Measurements from ENCODE around the gene CENPP. TPM values are rescaled to one million over a fixed set of nuclear protein-coding genes. Genes with fewer than 3 reads are reported as not detected.
A peak's percentile ranks its signal among the peaks of the same experiment; 100 is the strongest.
"Not testable (repeated sequence)": the region's sequence is repeated elsewhere in the genome, so short reads cannot be mapped to it uniquely, and the experiment has no call there.

CENPP gene
- total RNA-seq, 1 donor from 2014 or later = 2.3 TPM

DNA sequence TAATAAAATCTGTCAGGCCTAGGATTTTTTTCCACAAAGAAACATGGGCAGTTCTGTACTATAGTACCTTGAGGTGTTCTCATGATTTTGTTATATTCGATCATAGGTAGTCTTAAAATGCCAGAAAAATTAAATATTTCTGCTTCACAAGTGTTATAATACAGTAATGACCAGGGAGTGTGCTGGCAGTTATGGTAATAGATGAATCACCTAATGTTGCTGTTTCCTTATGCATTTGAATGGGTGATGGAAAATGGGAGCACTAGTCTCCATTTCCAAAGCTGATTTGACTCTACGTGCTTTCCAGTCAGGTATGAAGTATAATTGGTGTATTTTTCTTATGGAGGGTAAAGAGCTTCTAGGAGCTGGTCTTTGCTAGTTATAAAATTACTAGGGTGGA, 54.9 kb downstream of the CENPP start:
- no peak for DNase-seq (ENCODE audit: low spot score)

DNA sequence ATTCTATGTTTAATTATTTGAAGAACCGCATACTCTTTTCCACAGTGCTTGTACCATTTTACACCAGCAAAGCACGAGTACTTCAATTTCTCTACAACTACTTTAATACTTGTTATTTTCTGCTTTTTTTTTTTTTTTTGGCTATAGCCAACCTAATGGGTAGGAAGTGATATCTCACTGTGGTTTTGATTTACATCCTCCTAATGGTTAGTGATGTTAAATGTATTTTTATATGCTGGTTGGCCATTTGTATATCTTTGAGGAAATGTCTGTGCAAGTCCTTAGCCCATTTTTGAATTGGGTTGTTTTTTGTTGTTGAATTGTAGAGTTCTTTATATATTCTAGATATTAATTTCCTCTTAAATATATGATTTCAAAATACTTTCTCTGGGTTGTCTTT, 56.0 kb downstream of the CENPP start:
- no peak for DNase-seq (ENCODE audit: low spot score)

DNA sequence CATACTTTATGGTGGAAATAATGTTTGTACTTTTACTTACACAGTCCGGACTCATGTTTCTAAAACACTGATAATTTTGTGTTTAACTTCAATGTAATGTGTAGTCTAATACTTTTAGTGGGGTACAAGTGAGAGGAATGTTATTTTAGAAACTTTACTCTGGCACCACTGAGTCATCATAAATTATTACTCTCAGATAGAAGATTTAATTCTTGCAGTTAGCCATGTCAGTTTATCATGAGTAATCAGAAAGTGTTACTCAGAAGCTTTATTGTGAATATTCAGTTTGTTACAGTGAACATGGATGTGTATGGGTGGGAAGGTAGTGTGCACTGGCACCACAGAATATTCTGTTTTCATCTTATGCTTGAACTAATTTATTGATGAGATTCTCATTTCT, 58.6 kb downstream of the CENPP start:
- no peak for DNase-seq (ENCODE audit: low spot score)

DNA sequence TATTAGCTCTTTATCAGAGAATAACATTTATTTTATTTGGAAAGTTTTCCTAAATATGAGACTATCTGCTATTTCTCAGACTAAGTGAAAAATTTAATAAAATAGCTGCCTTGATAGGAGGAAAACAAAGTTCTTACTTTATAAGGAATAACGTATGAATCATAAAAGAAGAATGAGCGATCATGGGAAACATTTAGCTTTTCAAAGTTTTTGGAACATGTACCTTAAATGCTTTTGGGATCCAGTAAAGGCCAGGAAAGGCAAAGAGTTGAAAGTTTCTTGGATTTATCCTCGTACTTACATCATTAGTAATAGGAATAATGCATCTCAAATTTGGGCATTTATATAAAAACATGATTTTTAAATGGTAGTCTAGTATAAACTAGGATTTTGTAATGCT, 59.2 kb downstream of the CENPP start:
- no peak for DNase-seq (ENCODE audit: low spot score)

DNA sequence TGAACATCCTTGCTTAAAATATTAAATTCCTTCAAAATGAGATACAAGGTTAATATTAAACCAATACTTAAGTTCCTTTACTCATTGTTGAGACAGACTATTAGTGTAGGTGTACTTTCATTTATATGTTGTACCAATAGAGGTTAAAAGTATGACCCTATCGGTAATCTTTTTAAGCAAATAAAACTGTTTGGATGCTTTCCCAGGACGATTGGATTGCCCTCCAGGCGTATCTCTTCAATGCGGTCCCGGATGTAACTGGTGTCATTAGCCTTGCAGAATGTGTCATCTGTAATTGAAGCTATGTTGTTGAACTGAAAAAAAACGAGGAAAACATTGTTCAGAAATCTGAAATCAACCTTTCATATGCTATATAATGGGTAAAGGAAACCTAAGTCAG, 59.7 kb downstream of the CENPP start:
- DNase-seq (ENCODE audit: low spot score) = no peak

DNA sequence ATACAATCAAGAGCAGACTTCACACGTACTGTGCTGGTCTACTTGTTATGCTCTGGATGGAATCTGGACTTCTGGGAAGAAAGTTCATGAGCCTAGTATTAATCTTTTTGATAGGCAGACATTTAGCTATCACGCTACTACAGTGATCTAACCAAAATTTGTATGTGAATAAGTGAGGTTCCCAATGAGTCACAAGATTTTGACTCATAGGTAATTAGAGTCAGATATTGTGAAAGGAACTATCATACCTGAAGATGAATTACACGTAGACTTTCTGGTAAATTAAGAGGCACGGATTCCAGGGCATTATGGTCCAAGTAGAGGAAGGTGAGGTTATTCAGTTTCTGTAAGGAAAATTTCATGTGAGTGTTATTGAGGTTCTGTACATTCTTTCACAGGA, 60.2 kb downstream of the CENPP start:
- DNase-seq (ENCODE audit: low spot score) = no peak

DNA sequence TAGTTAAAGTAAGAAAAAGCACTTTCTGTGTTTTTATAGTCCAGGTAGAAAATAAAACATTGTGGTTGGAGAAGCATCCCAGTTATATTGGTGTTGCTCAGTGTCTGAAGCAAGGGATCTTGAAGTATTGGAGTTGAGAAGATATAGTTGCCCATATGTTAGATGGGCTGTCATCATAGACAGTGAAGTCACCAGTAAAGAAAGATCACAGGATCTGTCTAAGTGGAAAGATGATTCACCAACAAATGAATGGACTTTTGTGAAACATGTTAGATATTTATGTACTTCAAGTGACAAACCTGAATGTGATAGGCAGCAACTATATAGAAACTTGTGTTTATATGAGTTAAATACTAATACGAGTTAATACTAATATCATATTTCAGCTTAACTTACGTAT, 66.9 kb downstream of the CENPP start:
- DNase-seq (ENCODE audit: low spot score) = no peak

DNA sequence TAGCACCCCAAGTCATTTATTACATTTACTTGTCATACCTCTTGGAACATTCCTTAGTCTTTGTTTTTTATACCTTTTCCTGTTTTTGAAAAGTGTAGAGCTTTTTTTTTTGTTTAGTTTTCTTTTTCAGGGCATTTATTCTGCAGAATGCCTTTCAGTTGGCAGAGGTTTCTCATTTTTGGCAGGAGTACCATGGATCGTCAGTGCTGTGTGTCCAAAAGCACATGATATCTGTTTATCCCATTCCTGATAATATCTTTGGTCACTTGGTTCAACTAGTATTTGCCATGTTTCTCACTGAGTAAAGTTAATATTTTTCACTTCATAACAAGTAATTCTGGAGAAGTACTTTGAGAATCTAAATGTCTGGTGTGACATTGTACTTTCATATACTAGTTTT, 67.9 kb downstream of the CENPP start:
- DNase-seq (ENCODE audit: low spot score) = no peak

DNA sequence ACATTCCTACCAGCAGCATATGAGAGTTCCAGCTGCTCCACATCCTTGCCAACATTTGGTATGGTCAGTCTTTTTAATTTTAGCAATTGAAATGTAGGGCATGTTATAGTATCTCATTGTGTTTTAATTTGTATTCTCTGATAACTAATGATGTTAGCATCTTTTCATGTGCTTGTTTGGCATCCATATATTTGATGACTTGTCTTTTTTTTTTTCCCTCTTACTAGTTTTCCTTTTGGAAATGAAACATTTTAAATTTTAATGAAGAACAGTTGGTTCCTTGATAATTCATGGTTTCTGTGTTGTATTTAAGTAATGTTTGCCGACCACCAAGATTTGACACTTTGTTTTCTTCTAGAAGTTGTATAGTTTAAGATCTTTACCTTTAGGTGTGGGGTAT, 69.9 kb downstream of the CENPP start:
- no peak for DNase-seq (ENCODE audit: low spot score)

DNA sequence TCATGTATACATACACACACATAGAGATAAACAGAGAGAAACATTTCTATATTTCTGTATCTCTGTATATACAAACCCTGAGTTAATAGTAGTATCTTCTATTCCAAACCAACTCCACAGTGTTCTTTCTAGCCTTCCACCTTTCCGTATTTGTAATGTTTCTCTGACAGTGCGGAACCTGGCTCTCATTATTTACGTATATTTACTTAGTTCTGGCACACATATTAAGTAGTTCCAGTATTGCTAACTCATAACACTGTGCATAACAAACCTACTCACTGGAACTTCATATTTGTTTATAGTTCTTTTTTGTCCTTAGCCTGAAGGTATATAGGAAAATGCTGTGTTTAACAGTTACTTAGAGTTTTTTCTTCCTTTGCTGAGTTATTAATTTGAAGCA, 72.1 kb downstream of the CENPP start:
- DNase-seq (ENCODE audit: low spot score) = no peak

DNA sequence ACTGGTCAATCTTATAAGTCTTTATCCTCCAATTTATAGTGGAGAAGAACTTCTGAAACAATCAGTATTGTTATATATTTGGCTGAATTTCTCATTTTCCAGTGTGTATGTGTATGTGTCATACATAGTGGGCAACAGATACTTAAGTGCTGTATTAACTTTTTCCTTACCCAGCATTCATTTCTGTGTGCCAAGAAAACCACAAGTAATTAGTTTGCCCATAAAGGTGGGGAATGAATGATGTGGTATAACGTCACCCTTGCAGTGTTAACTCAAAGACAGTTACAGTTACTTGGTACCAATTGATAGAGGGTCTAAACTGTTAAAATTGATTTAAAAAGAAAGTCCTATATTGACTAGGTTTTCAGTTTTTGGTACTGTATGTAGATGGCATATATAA, 76.6 kb downstream of the CENPP start:
- DNase-seq (ENCODE audit: low spot score) = no peak

DNA sequence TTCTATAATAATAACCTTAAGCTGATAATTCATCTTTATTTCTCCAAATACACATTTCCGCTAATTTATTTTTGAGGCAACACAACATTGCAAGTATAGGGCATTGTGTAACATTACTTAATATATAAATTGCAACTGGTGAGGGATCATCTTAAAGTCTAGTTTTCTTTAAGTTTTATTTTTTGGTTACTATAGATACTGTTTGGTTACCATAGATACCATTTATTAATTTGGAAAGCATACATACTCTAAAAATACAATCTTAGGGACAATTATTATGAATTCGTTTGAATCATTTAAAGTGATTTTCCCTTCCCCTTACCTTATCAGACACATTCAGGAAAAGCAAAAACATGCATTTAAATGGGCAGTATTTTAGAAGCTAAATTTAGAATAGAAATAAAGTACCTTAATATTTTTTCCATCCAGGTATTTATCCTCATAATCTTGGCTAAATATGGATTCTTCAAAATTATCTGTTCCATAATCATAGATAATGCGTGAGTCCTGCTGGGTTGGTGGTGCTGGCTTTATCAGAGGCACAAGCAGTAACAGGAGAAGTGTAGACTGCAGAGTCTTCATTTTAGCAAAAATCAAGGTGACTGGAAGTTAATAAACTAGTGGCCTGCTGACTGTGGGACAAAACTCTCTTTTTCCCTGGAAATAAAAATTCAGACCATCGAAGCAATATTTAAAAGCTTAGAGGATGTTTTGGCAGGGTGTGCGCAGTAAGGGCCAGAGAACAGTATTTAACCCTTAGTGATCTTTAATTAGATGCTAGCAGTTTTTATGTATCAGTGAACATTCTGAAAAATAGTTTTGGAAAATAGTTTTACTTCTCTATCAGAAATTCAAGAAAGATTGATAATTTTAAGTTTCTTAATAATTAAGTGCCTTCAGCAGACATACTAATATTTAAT, 77.3 kb downstream of the CENPP start:
- no peak for DNase-seq (ENCODE audit: low spot score)

DNA sequence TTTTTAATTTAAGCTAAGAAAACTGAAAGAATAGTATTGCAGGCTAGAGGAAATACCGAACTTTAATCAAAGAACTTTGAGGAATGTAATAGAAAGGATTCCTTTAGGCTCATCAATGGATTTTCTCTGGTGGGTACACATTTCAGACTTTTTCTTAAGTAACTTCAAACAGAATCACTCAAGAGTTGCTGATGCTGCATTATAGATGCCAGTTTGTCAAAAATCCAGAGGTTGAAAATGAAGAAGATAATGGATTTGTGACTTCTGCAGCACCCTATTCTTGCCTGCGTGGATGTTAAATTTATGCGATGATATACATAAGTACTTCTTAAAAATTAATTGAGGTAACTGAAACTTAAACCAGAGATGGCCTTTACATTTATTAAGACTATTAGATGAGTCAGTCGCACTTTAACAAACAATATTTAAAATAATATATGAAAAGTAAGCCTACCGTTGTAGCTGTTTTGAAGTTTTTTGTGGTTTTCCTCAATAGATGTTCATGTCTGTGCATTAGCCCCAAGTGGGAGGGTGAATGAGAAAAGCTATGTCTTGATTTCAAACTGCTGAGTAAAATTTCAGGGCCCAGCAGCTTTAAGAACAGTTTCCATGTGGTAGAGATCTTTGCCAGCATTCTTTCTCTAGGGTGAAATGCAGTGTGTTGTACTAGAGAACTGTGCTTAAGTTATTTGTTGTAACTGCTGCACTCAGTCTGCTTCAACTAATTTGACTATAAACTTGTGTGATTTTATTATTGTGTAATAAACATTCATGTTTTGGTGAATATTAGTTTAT, 78.5 kb downstream of the CENPP start, which contains the start of gene OGN:
Gene OGN, minus strand, starts transcription at position 537 of the 795 bp plus-strand sequence. CDS start 1,171 bp downstream, outside the sequence.
- no peak for DNase-seq (ENCODE audit: low spot score)

DNA sequence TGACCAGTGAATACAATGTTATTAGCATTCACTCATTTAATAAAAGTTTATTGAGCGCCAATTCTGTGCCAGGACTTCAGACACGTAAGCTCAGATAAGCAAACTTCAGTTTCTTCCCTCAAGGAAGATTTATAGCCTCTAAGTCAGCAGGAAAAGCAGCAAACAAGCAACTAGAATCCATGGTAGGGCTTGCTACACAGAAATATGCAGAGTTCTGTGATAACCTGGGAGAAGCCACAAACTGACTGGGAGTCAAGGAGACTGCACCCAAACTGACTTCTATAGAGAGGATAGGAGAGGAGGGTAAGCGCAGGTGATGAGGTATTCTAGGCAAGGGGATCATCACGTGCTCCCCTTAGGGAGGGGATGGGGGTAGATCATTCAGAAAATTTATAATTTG, 80.1 kb downstream of the CENPP start:
- DNase-seq (ENCODE audit: low spot score) = no peak

DNA sequence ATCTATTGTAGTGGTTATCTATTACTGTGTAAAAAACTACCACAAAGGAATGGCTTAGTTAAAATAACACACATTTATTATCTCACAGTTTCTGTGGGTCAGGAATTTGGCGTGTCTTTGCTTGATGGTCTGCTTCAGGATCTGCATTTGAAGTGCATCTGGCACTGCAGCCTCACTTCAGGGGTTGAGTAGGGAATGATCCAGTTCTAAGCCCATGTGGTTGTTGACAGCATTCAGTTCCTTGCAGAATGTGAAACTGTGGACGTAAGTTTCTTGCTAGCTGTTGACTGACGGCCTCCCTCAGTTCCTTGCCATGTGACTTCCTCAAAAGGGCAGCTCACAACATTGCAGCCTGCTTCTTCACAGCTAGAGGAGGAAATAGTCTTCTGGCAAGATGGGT, 80.7 kb downstream of the CENPP start:
- DNase-seq (ENCODE audit: low spot score) = peak; percentile 38

DNA sequence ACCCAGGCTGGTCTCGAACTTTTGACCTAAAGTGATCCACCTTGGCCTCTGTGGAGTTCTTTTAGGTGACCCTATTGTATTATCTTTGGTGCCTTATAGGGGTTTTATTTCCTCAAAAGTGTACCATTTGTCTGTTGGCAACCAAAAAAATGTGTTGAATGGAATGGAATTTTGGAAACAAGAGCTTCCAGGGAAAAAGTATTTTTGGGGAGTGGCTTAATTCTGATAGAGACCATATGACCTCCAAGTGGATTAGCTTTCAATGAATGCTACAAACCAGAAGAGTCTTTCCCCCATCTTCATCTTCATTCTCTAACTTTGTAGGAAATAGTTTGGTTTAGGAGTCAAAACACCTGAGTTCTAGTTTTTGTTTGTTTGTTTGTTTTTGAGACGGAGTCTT, 82.1 kb downstream of the CENPP start:
- no peak for DNase-seq (ENCODE audit: low spot score)

DNA sequence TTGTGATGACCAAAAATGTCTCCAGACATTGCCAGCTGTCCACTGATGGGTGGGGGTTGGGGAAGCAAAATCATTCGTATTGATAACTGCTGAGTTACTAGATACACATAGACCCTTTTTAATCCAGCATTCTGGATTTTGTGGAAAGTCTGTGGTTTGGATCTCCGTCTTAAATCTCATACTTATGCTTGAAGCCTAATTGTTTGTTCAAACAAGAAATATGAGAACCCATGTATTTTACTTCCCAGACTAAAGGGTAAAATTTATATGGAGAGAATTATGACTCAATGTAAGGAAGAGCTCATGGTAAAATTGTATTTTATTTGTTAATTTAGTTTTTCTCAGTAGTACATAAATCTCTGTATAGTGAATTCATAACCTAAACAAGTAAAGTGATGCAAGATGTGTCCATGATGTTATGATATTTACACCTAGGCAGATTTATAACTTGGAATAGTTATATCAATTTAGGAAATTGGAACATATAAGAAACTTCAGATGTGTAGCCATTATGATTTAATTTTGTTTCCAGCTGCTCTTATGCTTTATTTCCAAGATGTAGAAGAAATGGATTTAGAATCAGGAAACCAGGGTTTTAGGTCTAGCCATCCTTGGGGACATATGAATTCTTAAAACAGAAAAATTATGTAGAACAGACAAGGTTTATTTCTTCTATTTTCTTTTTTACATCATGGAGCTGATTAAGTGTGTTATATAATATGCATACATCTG, 83.2 kb downstream of the CENPP start:
- DNase-seq (ENCODE audit: low spot score) = no peak

DNA sequence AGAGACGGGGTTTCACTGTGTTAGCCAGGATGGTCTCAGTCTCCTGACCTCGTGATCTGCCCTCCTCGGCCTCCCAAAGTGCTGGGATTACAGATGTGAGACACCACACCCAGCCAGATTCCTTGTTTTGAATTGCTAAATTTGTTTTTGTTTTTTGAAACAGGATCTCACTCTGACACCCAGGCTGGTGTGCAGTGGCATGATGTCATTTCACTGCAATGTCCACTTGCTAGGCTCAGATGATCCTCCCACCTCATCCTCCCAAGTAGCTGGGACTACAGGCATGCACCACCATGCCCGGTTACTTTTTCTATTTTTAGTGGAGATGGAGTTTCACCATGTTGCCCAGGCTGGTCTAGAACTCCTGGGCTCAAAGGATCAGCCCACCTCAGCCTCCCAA, 85.4 kb downstream of the CENPP start:
- DNase-seq (ENCODE audit: low spot score) = not testable (repeated sequence)

DNA sequence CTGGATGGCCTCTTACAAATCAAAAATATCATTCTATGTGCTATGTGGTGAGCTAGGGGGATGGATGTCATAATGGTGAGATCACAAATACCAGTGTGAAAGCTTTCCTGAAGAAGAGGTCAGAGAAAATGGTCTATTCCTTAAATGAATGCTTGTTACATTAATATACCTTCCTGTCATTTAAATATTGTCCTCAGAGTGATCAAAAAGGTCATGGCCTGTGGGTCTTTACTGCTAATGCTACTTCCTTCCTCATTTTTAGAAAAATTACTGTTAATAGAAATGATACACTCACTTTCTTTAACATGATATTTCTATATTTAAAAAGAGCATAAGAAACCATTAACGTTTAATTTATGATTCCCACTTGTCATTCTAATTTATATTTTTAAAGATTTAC, 88.8 kb downstream of the CENPP start:
- no peak for DNase-seq (ENCODE audit: low spot score)

DNA sequence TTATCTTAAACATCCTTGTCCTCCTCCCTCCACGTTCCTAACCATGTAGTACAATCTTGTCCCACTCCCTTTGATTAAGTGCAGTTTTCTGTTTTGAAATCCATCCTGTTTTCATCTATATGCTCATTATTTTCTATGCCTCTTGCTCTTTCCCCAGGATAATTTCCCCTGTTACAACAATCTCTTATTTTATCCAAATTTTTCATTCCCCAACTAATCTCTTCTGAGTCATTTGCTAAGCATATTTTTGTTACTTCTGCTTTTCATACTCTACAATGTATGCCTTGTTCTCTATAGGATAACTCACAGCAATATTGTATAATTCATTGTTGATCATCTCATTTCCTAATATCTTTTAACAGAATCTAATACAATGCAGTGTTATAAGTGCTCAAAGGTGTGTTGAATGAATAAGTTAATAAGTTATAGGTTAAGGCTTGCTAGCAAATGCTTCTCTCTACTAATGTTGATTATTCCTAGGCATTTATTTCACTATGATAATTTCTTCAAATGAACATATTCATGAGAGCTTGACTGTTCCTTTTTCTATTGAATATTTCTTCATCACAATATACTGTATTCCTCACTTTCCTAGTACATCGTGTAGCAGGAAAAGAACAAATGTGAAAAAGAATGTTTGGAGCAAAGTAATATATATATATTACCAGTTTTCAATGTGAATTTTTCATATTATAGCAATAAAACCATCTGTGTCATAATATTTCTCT, 97.0 kb downstream of the CENPP start:
- no peak for DNase-seq (ENCODE audit: low spot score)

DNA sequence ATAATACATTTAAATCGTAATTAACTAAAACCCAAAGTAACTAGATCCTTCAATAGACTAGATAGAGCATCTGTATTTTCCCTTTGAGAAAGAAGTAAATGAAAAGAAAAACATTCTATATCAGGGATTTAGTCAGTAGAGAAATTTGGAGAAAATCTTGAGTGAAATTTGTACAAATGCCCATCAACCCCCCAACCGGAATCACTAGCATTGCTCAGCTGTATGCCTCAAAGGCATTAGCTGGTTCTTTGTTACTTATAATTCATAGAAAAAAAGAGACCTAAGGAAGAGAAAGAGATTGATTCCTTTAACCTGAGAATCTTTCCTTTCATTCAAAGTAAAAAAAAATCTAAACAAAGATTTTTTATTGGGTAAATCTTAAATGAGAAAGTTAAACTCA, 97.9 kb downstream of the CENPP start:
- no peak for DNase-seq (ENCODE audit: low spot score)

DNA sequence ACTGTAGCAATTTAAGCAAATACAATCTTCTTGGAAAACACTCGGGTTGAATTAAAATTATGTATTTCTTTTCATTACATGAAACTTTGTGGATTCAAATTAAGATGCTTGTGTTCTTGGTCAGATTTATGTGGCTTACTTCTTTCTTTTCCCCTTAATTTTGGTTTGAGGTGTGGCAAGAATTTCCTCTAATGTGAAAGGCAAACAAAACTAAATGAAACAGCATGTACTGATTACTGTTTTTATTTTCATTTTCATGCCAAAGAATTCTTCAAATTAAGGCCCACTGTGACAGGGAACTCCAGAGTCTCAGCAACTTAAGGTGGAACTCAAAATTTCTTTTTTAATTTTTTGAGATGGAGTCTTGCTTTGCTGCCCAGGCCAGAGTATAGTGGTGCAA, 98.6 kb downstream of the CENPP start, which contains the start of gene OMD:
Gene OMD, minus strand, starts transcription at position 132 of the 400 bp plus-strand sequence. CDS start 6,913 bp downstream, outside the sequence.
- DNase-seq (ENCODE audit: low spot score) = no peak
